GM18867 (cell line): ENCODE measurements around the gene PROZ.

Experiments
- ATAC-seq: cut with Tn5 transposase; IDR thresholded peaks from one replicate; pipeline ENCODE4 v1.9.1; 2021; ENCODE audit warnings: mild to moderate bottlenecking, moderate library complexity; ENCODE audit not compliant: unreplicated experiment

The PROZ gene

GRCh38 chr13:113171250-113172125 is 13.0 kb downstream of the PROZ start:
- no peak for ATAC-seq

DNA sequence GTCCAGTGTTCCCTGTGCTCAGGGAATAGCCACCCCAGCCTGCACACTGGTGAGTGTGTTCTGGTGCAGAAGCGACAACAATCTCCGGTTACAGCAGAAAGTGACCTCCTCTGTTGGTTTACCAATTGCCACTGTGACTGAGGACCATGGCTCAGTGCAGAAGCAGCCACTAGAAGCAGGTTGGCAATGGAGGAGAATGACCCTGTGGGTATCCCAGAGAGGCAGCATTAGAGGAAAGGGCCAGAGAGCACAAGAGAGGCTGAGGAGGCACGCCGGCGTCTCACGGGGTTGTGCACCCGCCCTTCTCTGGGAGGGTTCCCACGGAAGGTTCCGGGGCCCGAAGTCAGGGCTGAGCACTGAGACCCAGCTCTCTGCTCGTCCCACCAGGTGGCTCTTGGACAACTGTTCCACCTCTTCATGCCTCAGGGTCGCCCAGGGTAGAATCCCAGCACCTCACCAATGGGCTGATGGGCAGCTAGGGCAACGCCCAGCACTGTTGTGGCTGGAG is 14.0 kb downstream of the PROZ start:
- no peak for ATAC-seq

DNA sequence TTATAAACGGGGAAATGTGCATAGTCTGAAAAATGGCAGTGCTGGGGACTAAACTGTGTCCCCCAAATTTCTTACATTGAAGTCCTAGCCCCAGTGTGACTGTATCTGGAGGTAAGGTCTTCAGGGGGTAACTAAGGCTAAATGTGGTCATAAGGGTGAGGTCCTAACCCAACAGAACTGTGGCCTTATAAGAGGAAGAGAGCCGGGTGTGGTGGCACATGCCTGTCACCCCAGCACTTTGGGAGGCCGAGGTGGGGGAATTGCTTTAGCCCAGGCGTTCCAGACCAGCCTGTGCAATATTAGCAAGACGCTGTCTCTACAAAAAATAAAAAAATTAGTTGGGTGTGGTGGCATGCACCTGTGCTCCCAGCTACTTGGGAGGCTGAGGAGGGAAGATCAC is 17.8 kb downstream of the PROZ start:
- ATAC-seq, result no peak

DNA sequence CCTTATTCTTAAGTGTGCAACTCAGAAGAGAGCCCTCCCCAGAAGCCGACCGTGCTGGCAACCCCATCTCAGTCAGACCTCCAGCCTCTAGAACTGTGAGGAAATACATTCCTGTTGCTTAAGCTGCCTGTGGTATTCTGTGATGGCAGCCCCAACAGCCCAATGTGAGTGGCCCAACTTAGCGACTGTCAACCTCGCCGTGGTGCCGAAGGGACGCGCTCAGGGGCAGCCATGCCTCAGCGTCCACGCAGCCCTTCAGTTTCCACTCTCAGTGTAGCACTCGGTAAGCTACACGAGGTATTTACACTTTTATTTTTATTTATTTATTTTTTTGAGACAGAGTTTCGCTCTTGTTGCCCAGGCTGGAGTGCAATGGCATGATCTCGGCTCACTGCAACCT is 18.4 kb downstream of the PROZ start:
- no peak for ATAC-seq

GRCh38 chr13:113178070-113178895 is 19.8 kb downstream of the PROZ start:
- ATAC-seq, result no peak

- ATAC-seq, result no peak
These were observed 20.4 kb downstream of the PROZ start for GRCh38 chr13:113178896-113179167.

DNA sequence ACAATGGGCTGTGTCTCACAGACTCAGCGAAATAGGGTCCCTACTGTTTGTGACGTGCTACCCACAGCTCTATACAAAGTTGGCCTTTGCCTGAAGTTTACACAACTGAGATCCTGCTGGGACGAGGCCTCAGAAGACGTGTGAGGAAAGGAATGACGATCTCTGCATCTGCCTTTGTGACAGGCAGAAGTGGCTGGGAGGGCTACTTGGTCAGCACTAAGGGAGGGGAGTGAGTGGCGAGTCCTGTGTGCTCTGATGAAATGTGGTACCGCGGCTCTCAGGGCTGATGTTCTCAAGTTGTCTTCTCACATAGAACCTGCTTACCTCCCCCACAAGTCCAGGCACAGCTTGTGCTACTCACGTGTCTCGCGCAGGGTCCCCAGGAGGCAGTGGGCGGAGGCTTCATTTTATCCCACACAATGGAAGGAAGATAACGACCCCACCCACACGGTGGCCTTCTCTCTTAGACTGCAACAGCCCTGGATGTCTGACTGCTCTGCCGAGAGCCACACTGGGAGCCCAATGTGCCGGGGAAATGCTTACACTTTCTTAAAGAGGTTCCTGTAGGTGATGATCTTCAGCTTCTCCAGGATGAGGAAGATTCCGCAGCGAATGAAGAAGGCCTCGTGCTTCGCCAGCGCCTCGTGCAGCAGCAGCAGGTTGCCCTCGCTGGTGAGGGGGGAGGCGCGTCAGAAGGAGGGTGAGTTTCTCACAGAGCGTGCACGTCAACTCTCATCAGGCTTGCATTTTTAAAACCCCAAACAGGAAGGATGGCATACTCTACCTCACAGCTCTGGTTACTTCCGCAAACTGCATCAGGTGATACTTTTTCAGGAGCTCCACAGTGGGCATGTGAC is 21.2 kb downstream of the PROZ start:
- ATAC-seq, result no peak

- no peak for ATAC-seq
These were observed 23.6 kb downstream of the PROZ start for GRCh38 chr13:113182046-113182445.

GRCh38 chr13:113183450-113184129 is 25.1 kb downstream of the PROZ start:
- ATAC-seq, result no peak

GRCh38 chr13:113184568-113185440 is 26.4 kb downstream of the PROZ start:
- no peak for ATAC-seq

DNA sequence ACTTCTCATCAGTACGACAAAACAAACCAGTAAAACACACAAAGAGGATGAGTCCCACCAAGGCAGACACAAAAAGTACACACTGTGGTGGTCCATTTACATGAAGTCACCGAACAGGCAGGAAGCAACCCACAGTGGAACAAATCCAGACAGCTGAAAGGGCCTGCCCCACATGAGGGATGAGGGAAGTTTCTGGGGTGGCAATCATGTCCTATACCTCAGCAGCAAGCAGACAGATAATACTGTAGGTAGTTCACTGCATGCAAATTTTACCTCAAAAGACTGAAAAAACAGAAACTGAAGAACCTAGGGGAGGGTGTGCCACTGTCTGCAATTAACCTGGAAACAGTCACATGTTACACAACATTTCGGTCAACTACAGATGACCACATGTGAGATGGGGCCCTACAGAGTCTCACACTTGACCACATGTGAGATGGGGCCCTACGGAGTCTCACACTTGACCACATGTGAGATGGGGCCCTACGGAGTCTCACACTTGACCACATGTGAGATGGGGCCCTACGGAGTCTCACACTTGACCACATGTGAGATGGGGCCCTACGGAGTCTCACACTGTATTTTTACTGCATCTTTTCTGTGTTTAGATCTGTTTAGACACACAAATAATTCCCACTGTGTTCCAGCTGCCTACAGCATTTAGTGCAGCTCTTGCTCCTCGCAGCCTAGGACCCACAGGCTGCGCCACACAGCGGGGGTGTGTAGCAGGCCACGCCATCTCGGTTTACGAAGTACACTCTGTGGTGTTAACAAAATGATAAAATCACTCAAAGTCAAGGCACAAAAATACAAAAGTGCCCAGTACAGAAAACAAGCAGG is 27.8 kb downstream of the PROZ start:
- peak; percentile 95 for ATAC-seq

DNA sequence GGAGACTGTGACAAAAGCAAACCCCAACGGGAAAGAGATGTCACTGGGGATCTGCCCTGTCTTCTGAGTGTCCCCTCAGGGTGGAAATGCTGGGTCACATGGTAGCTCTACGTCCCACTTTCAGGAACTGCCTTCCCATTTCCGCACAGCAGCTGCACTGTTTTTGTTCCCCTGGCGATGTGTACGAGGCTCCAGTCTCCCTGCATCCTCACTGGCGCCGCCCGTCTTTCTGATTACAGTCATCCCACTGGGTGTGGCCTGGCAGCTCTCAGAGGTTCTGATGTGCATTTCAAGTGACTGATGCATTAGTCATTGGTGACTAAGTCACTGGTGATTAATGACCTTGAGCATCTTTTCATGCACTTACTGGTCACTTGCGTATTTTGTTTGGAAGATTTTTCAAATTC is 28.8 kb downstream of the PROZ start:
- no peak for ATAC-seq

DNA sequence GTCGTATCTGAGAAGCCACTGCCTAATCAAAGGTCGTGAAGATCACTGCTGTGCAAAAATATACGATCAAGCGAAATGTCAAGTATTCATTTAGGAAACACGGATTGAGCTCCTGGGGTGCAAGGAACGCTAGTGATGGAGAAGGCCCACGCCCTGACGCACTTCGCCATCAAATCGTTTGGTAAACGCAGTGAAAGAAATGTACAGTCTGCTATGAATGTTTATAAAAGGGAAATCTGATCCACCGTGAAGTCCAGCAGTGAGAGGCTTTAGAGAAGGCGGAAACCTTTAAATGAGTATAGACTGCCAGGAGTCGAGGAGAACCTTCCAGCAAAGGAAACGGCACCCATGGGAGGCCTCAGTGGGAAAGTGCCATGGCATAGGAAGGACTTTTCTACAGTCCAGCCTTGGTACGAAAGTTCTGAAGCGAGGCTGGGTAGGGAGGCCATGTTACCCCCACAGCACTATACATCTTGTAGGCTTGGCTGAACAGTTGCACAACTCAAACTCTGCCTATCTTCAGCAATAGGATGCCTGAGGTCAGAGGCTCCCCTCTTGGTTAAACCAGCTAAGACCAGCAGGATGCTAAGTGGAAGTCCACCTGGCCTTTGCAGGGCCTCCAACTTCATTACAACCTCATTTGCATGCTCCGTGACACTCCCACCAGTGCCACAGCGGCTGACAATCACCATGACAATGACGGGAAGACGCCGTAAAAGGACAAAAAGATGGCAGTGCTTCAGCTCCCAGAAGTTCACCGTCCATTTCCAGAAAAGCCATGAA is 29.6 kb downstream of the PROZ start:
- ATAC-seq, result no peak

GRCh38 chr13:113190181-113190580 is 31.7 kb downstream of the PROZ start:
- no peak for ATAC-seq

DNA sequence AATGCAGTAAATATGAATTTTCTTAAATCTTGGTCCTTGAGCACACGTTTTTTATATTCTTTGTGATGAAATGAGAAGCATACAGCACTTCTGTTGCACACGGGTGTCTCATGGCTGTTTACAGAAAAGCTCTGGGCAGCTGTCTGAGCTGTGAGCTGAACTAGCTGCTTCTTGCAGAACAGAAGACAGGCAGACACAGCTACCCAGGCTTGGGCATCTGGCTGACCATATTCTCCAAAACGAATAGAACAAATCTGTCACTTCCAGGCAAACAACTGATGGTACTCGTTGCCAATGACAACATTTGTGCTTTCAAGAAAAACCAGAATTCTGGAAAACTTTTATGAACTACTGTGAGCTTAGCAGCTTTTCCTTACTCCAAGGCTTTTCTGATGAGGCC is 33.8 kb downstream of the PROZ start:
- ATAC-seq, result no peak

- ATAC-seq, result no peak
These were observed 34.5 kb downstream of the PROZ start for GRCh38 chr13:113192902-113193301.

DNA sequence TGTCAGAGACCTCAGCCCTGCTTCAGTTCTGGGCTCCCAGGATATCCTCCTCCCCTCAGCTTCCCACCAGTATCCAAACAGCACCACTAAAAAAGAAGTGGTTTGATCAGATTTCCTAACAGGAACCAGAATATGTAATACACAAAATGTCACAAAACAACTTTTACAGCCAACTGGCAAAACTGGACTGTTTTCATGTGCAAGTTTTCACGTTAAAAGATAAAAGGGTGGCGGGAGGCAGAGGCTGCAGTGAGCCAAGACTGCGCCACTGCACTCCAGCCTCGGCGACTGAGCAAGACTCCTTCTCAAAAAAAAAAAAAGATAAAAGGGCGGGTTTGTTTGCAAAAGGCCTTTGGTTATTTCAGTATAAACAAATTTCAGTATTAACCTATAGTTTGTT is 36.9 kb downstream of the PROZ start:
- no peak for ATAC-seq
